GM19099 (cell line): ENCODE results near the gene AQP6.

ENCODE experiments used
- POLR2A ChIP-seq: IDR thresholded peaks from 3 replicates; pipeline ENCODE4 v1.6.1; 2011; ENCODE audit warnings: low read depth; ENCODE audit not compliant: insufficient read length; ENCODE audit errors: extremely low read depth

Gene AQP6

DNA sequence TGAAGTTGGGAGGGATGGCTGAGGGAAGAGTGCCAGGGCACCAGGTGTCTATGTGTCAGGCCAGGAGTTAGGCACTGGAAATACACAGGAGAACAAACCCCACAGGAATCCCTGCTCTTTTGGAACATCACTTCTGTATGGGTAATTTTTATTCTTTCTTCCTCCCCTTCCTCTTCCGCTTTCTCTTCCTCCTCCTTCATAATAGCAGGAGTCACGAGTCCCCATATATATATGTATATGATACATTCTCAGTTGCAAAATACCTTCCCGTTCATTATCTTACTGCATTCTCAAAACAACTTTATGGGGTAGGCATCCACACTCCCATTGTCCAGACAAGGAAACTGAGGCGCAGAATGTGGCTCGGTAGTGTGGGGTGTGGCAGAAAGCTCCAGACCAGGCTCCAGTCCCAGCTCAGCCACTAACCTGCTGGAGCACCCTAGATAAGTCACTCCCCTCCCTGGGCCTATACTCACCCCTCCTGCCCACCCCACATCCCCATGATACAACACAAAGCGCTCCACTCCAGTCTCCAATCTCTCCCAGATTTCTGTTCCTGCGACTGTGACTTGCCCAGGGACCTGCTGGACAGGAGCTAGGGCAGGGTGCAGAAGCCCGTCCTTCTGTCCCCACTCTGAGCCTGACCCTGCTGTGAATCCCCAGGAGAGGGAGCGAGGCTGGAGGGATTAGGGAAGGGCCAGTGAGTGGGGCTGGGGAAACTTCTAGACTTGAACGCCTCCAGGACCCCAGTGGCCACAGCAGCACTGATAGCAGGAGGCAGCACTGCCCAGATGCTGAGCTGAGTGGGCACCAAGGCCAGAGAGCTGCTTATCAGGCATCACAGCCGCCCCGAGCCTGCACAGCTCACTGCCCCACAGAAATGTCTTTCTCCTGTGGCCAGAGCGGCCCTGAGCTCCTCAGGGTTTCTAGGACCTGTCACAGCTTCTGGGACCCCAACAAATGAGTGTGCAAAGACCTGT is 23.6 kb upstream of the AQP6 start:
- TF ChIP-seq POLR2A: no peak

GRCh38 chr12:49949866-49950265 is 22.9 kb upstream of the AQP6 start:
- TF ChIP-seq POLR2A: no peak

DNA sequence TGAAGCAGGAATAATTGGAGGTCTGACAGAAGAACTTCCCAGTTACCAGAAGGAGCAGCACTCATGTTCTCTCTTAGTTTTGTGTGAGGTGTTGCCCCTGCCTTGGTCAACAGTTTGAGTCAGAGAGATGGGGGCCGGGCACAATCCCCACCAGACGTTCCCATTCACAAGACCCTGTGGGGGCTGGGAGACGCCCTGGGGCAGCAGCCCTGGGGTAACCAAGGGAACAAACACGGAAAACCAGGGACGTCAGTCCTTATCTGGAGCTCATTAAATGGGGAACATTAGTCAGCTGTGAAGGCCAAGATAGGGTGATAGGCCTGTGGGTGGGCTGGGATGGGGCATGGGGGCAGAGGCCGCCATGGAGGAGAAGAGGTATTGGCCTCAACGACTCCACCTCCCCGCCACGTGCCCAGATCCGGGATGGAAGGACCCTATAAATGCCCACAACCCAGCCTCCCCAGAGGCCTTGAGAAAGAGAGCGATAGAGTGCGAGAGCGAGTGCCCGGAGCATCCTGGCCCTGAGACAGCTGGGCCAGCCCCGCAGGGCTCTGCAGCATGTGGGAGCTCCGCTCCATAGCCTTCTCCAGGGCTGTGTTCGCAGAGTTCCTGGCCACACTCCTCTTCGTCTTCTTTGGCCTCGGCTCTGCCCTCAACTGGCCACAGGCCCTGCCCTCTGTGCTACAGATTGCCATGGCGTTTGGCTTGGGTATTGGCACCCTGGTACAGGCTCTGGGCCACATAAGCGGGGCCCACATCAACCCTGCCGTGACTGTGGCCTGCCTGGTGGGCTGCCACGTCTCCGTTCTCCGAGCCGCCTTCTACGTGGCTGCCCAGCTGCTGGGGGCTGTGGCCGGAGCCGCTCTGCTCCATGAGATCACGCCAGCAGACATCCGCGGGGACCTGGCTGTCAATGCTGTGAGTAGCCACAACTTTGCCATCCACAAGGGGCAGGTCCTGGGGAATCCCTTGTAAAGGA is 22.2 kb upstream of the AQP6 start, which contains the start of gene AQP2:
Gene AQP2 (plus strand): TSS at position 465 of the 979 bp plus-strand sequence. CDS start 94 bp downstream, at position 559.
- TF ChIP-seq POLR2A: no peak

DNA sequence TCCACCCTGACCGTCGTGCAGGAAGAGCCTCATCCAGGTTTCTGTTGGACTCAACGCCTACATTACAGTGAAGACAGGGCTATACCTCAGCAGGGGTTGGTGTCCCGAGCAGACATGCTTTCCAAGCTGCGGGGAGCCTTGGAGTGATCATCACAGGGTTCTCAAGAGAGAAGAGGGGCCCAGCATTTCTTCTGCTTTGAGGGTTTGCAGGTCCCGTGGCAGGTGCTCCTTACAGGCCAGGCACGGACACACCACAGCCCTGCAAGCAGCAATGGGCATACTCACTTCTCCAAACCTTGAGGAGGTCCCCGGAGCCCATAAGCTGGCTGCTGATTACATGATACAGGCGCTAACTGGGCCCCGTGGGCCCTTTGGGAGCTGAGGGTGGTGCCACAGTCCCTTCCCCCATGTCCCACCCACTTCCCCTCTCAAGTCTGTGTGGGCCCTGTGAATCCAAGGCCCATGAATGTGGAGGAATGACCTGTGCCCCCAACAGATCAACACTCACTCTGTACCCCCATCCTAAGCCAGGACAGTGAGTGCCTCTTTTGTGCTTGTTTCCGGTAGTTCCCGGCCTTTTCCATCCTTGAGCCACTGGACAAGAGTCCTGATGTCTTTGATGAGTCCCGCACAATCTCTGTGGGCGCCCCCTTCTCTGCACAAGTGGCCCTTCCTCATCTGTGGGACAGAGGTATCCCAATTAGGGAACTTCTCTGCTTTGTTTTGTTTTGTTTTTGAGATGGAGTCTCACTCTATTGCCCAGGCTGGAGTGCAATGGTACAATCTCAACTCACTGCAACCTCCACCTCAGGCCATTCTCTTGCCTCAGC is 21.1 kb upstream of the AQP6 start:
- no peak for TF ChIP-seq POLR2A

- no peak for TF ChIP-seq POLR2A
Observed at GRCh38 chr12:49952391-49953055, 20.2 kb upstream of the AQP6 start.

DNA sequence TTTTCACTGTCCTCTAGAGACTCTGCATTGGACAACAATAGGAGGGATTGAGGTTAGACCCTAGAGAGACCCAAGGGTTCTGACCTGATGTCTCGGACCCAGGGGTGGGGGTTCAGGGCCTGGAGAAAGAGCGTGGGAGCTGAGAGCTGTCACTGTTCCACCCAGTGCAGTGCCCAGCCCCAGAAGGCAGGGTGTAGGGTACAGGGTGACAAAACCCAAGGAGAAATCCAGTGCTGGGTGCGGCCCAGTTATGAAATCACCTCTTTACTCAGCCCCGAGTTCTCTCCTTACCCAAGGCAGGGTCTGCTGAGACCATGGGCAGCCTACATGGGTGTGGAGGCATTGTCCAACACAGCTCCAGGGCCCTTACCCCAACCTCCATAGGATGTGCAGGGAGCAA is 19.6 kb upstream of the AQP6 start:
- no peak for TF ChIP-seq POLR2A

DNA sequence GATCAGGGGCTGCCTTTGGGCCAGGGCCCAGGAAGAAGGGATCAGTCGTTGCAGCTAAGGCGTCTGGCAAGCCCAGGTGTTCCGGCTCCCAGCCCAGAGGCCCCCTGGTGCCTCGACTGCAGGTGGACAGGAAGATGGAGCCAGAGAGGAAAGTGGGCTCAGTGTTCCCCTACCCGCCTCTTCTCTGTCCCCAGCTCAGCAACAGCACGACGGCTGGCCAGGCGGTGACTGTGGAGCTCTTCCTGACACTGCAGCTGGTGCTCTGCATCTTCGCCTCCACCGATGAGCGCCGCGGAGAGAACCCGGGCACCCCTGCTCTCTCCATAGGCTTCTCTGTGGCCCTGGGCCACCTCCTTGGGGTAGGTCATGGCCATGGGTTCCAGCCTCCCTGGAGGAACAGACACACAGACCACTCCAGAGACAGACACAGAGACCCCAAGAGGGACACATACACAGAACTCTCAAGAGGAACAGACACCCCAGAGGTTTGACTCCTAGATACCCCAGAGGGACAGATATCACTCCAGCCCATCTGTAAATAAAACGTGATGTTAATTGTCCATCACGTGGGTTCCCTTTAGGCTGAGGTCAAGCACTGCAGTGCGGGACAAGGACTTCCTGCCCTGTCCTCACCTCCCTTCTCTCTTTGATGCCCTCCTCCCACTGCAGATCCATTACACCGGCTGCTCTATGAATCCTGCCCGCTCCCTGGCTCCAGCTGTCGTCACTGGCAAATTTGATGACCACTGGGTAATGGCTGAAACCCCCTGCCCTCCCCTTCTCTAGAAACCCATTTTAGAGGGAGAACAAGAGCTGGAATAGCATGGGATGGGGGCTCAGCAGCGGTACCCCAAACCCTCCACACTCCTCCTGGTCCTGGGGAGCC is 18.5 kb upstream of the AQP6 start:
- TF ChIP-seq POLR2A: no peak

DNA sequence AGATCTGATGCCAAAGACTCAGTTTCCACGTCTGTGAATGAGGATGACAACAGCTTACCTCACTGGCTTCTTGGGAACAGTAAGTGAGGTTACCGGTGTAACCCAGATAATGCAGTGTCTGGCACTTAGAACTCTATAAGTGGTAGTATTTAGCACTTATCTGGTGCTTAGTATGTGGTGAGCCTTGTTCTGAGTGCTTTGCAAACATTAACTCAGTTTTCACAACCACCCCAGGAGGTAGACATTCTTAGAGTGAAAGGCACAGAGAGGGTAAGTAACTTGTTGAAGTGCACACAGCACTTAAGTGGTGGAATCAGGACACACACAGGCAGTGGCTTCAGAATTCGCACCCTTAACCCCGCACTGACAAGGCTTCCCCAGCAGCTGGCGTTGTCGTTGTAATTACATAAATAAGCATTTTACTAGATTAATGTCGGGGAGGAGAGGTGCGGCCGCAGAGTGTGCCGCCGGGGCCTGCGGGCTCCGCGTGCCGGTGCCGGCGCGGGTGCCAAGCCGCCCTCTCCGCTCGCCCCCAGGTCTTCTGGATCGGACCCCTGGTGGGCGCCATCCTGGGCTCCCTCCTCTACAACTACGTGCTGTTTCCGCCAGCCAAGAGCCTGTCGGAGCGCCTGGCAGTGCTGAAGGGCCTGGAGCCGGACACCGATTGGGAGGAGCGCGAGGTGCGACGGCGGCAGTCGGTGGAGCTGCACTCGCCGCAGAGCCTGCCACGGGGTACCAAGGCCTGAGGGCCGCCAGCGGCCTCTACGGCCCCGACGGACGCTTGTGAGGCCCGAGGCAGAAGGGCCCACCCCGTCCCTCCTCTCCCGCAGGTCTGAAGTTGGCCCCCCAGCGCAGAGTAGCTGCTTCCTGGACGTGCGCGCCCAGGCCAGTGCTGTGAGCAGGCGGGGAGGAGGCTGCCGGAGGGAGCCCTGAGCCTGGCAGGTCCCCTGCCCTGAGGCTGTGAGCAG is 17.6 kb upstream of the AQP6 start:
- no peak for TF ChIP-seq POLR2A

DNA sequence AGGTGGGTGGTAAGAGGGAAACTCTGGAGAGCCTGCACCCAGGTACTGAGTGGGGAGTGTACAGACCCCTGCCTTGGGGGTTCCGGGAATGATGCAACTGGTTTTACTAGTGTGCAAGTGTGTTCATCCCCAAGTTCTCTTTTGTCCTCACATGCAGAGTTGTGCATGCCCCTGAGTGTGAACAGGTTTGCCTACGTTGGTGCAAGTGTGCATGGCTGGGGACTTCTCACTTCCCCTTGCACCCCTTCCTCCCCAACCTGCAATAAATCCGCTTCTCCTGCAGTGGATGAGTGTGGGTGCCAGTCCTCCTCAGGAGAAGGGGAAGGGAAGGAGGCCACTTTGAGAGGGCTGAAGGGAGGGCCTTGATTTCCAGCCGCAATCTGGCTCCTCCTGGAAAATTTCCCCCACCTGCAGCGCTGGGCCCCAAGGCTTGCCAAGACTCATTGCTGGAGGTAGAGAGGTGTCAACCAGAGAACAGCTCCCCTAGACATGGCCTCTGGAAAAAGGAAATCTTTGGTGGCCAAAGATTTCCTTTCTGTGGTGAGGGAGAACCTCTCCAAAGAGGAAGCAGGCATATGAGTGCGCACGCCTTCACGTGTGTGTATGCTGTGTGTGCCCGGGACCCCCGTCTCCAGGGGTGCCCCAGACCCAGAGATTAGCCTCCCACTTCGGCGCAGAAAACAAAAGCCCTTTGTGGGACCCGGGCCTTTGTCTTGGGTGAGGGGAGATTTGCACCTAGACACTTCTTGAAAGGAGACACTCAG is 16.7 kb upstream of the AQP6 start:
- TF ChIP-seq POLR2A: no peak

DNA sequence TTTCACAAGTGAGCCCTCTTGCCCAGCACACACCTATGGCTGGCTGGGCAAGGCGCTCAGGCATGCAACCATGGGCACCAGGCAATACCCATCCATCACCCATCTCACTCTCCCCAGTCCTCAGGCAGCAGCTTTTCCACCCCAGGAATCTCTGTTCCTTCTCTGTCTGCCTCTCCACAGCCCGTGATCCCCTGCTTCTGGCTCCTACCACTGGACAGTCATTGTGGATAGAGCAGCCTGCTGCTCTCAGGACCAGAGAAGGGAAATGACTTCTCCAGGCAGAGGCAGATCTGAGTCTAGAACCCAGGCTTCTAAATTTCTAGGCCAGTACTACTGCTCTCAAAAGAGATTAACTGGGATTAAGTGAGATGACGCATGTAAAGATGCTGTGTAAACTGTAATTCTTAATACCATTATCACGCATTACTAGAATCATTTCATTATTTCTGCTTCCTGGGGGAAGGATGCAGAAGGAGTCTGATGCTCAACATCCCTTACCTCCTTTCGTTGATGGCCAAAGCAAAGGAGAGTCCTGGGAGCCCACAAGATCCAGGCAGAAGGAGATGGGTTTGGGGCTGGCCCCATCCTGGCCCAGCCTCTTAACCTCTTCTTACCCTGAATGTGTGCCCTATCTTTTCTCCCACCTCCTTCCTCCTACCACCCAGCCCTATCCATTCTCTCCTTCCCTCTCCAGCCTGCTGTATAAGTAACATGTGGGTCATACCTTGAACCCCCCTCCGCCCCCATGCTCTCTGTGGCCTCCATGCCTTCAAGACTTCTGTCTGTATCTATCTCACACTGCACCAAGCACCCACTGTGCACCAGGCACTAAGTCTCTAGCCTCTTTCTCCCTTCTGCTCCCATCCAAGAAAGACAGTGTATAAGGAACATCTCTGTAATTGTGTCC is 15.8 kb upstream of the AQP6 start:
- TF ChIP-seq POLR2A: no peak
